B cell (primary cell): ENCODE data around the gene ATAD1. TPM values are rescaled to one million over a fixed set of nuclear protein-coding genes. Genes with fewer than 3 reads are reported as not detected.

ENCODE experiments used
- ATAC-seq: fragments of 200-7000 bp; cut with Tn5 transposase; one replicate; pipeline ENCODE4 v1.10.0; 2021; ENCODE audit warnings: low read depth, mild to moderate bottlenecking, moderate number of reproducible peaks, moderate library complexity
- CTCF ChIA-PET: fragments of 350-600 bp; sonication (Branson Sonifier 250); formaldehyde crosslinking; loops from one replicate; lab custom pipeline; 2021; ENCODE audit warnings: antibody characterized with exemption, inconsistent platforms; lab: Charles Lee
- POLR2A ChIA-PET: fragments of 350-600 bp; sonication (Branson Sonifier 250); formaldehyde crosslinking; loops from one replicate; lab custom pipeline; 2021; ENCODE audit warnings: antibody characterized with exemption; lab: Charles Lee
- DNase-seq: peaks from one replicate; pipeline ENCODE4 v3.0.0; 2013
- H2AFZ ChIP-seq: 2 replicates; pipeline ENCODE4 v1.6.1; 2012; ENCODE audit warnings: mild to moderate bottlenecking, low read depth, low read length; ENCODE audit not compliant: insufficient read depth, poor library complexity, severe bottlenecking
- H3K27ac ChIP-seq, 2 donors: 1 replicate in 1 of 2; 2 replicates in 1 of 2; pipeline ENCODE4 v1.5.1; 2012 to 2013; ENCODE audit warnings: low read length in 2 of 2, mild to moderate bottlenecking in 2 of 2, moderate library complexity in 1 of 2
- H3K27me3 ChIP-seq, 4 experiments: fragments of 200-600 bp in 1 of 4; sonication (generic) in 1 of 4; replicated peaks in 1 of 4; 1 replicate in 2 of 4; 2 replicates in 2 of 4; pipeline versions ENCODE4 v1.6.1 to v1.7.0; 2013 to 2016; ENCODE audit warnings: low read length in 3 of 4, mild to moderate bottlenecking in 2 of 4, mixed read lengths in 1 of 4, moderate library complexity in 1 of 4; ENCODE audit not compliant: insufficient read depth in 4 of 4, control insufficient read depth in 3 of 4; ENCODE audit errors: control extremely low read depth in 1 of 4
- H3K36me3 ChIP-seq, 2 experiments: replicated peaks in 1 of 2; 1 replicate in 1 of 2; 2 replicates in 1 of 2; pipeline versions ENCODE4 v1.6.1 to v1.7.1; 2013; ENCODE audit warnings: low read length in 1 of 2; ENCODE audit not compliant: insufficient read depth in 2 of 2, control insufficient read depth in 1 of 2; ENCODE audit errors: control extremely low read depth in 1 of 2, extremely low read depth in 1 of 2
- H3K4me1 ChIP-seq, 2 donors: fragments of 200-600 bp in 1 of 2; sonication (generic) in 1 of 2; 1 replicate in 1 of 2; 2 replicates in 1 of 2; pipeline versions ENCODE4 v1.5.1 to v1.6.1; 2013 to 2017; ENCODE audit warnings: low read length in 2 of 2; ENCODE audit not compliant: control insufficient read depth in 2 of 2, insufficient read depth in 2 of 2
- H3K4me2 ChIP-seq: replicated peaks from 2 replicates; pipeline ENCODE3; 2012; ENCODE audit warnings: mild to moderate bottlenecking, low read depth, low read length; ENCODE audit not compliant: poor library complexity, severe bottlenecking
- H3K4me3 ChIP-seq, 5 experiments: fragments of 200-600 bp in 1 of 5; sonication (generic) in 1 of 5; 1 replicate in 3 of 5; 2 replicates in 2 of 5; pipeline versions ENCODE4 v1.5.1 to v1.7.0; 2011 to 2016; ENCODE audit warnings: low read length in 4 of 5, mild to moderate bottlenecking in 4 of 5, low read depth in 2 of 5, control low read depth in 1 of 5, moderate library complexity in 1 of 5; ENCODE audit not compliant: insufficient read depth in 1 of 5; ENCODE audit errors: control extremely low read depth in 1 of 5, extremely low read depth in 1 of 5
- H3K79me2 ChIP-seq: fragments of 200-600 bp; sonication (generic); one replicate; pipeline ENCODE4 v1.6.0; 2016; ENCODE audit warnings: low read length; ENCODE audit not compliant: control insufficient read depth, insufficient read depth
- H3K9ac ChIP-seq: fragments of 200-600 bp; sonication (generic); 2 replicates; pipeline ENCODE4 v1.6.1; 2017; ENCODE audit warnings: mild to moderate bottlenecking, low read length, moderate library complexity
- H3K9me3 ChIP-seq, 3 donors: one replicate each; pipeline versions ENCODE4 v1.6.1 to v1.7.1; 2013; ENCODE audit warnings: low read length in 2 of 3; ENCODE audit not compliant: control insufficient read depth in 2 of 3, insufficient read depth in 1 of 3; ENCODE audit errors: control extremely low read depth in 1 of 3
- H4K20me1 ChIP-seq: 2 replicates; pipeline ENCODE4 v1.6.0; 2012; ENCODE audit warnings: mild to moderate bottlenecking, low read length; ENCODE audit not compliant: insufficient read depth, control insufficient read depth, poor library complexity, severe bottlenecking
- H3K27ac Mint-ChIP-seq: one replicate; pipeline ENCODE4 v1.8.0; 2021; ENCODE audit warnings: mixed read lengths
- H3K27me3 Mint-ChIP-seq: one replicate; pipeline ENCODE4 v1.8.0; 2021; ENCODE audit warnings: mixed read lengths
- H3K4me1 Mint-ChIP-seq: one replicate; pipeline ENCODE4 v1.8.0; 2021; ENCODE audit warnings: mixed read lengths
- H3K4me3 Mint-ChIP-seq: one replicate; pipeline ENCODE4 v1.8.0; 2021; ENCODE audit warnings: mixed read lengths
- H3K9me3 Mint-ChIP-seq: one replicate; pipeline ENCODE4 v1.8.0; 2022; ENCODE audit warnings: mixed read lengths; ENCODE audit not compliant: insufficient read depth
- EZH2 ChIP-seq: IDR thresholded peaks from 2 replicates; pipeline ENCODE4 v1.6.1; 2012; ENCODE audit warnings: borderline replicate concordance, low read depth, mild to moderate bottlenecking, moderate library complexity, low read length; ENCODE audit not compliant: insufficient read depth, poor library complexity, severe bottlenecking
- WGBS: methylation state at CpG from one replicate; pipeline ENCODE4 v1.1.5; 2013; ENCODE audit warnings: missing lambda C conversion rate; ENCODE audit not compliant: insufficient coverage; 5-methylcytosine and 5-hydroxymethylcytosine counted together
- intact Hi-C: fragments of 100-400 bp; cut with micrococcal nuclease; formaldehyde crosslinking; loops from one replicate; pipeline ENCODE4 v1.10.0; 2022
- polyA plus RNA-seq: library from polyadenylated mRNA; depleted of rRNA; stranded (reverse); fragments of >200 nt; gene quantifications from 2 replicates; pipeline ENCODE4 v1.2.3, GENCODE V29; 2012
- total RNA-seq, 2 donors: library from RNA; stranded (reverse); fragments of 120-200 nt in 1 of 2; gene quantifications; 1 replicate in 1 of 2; 2 replicates in 1 of 2; pipeline versions ENCODE4 v1.2.3 to v1.2.4, GENCODE V29; 2013 to 2022
- TF ChIP-seq, protein P1 (sequence below): fragments of 200-600 bp; IDR thresholded peaks from one replicate; pipeline ENCODE4 v1.8.0; 2022; ENCODE audit warnings: antibody characterized with exemption, mild to moderate bottlenecking

The ATAD1 gene
- total and polyA plus RNA-seq, 2 donors (not counting 1 experiment from before 2014, with no cell fraction given): 6.1 to 44.9 TPM

DNA sequence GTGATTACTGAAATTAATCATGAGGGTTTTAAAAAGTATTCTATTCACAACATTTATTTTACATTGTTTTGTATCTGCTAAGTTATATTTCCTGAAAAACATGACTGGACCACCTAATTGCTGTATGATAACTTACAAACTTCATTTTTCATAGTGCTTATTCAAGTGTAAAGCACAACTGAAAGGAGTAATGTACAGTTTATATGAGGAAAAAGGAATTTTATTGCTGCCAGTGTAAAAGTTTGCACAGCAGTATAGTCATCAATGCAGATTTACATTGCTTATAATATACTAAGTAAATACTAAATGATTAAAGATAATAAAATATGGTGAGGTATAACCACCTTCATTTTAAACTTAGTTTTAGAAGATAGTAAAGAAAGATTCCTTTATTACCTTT lies 49.4 kb upstream of the ATAD1 start:
- peaks cover 1% of the 10 kb centered on the region for H4K20me1 ChIP-seq
- peak overlapping the region in 3 of 5 experiments; percentile 89 to 99 (median 99) for H3K4me3 ChIP-seq
- intact Hi-C loops: loop anchor here (5.0 kb wide), 1 partner anchor 40 kb away; no protein-coding TSS in a partner anchor
- H3K27ac Mint-ChIP-seq: no peak overlapping the region
- peaks cover 8 to 33% of the 10 kb centered on the region in 2 donors for H3K4me1 ChIP-seq
- peaks cover 85% of the 10 kb centered on the region for H3K79me2 ChIP-seq
- H3K4me1 Mint-ChIP-seq: peaks cover 55% of the 10 kb centered on the region
- no peak overlapping the region for H2AFZ ChIP-seq
- ATAC-seq (no peak), DNase-seq (no peak)
- no peaks in the 10 kb centered on the region for H3K9me3 ChIP-seq
- no peaks in the 10 kb centered on the region for H3K9me3 Mint-ChIP-seq
- no peaks in the 10 kb centered on the region for H3K27me3 ChIP-seq
- no peak for TF ChIP-seq EZH2
- TF ChIP-seq, protein P1, sequence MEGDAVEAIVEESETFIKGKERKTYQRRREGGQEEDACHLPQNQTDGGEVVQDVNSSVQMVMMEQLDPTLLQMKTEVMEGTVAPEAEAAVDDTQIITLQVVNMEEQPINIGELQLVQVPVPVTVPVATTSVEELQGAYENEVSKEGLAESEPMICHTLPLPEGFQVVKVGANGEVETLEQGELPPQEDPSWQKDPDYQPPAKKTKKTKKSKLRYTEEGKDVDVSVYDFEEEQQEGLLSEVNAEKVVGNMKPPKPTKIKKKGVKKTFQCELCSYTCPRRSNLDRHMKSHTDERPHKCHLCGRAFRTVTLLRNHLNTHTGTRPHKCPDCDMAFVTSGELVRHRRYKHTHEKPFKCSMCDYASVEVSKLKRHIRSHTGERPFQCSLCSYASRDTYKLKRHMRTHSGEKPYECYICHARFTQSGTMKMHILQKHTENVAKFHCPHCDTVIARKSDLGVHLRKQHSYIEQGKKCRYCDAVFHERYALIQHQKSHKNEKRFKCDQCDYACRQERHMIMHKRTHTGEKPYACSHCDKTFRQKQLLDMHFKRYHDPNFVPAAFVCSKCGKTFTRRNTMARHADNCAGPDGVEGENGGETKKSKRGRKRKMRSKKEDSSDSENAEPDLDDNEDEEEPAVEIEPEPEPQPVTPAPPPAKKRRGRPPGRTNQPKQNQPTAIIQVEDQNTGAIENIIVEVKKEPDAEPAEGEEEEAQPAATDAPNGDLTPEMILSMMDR: no peak
- no peaks in the 10 kb centered on the region for H3K27me3 Mint-ChIP-seq
- peak overlapping the region in 1 of 2 donors; percentile 84 for H3K27ac ChIP-seq
- H3K4me3 Mint-ChIP-seq: peak overlapping the region; percentile 77
- POLR2A ChIA-PET: no interaction called here
- H3K36me3 ChIP-seq: no peaks in the 10 kb centered on the region
- H3K9ac ChIP-seq: peak overlapping the region; percentile 72
- peak overlapping the region; percentile 85 for H3K4me2 ChIP-seq
- CTCF ChIA-PET: no interaction called here

DNA sequence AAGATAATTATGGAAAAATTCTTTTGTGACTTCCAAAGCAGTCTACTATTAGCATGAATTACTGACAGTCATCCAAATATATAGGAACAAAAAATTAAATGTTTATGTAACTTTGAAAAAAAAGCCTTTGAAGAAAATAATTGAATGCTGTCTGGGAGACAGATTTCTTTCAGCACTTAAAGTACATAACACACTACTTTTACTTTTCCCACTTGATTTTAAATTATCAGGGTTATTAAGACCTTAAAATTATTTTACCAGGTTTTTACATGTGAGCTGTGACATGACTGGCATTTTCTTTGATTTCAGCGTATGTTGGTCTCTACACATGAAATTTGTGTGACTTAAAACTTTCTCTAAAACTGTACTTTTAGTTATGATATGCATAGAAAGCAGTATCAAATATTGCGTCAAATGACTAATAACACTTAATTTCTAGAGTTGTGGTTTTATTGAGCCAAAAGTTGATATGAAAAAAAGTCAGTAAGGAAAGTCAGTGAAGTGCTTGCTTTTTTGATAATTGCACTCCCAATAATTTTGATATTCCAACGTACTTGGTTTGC lies 48.5 kb upstream of the ATAD1 start:
- ATAC-seq (no peak), DNase-seq (no peak)
- Histone ChIP-seq H3K27me3 (no peaks in the 10 kb centered on the region), H3K4me3 (peak overlapping the region; percentile 87 to 99 (median 99)), H3K27ac (peak overlapping the region in 1 of 2 donors; percentile 84), H3K79me2 (peaks cover 75% of the 10 kb centered on the region), H4K20me1 (no peaks in the 10 kb centered on the region), H3K36me3 (no peaks in the 10 kb centered on the region), H3K4me1 (peaks cover 11 to 35% of the 10 kb centered on the region in 2 donors), H3K9ac (peak overlapping the region; percentile 72), H2AFZ (no peak overlapping the region), H3K4me2 (peak overlapping the region; percentile 85), H3K9me3 (no peaks in the 10 kb centered on the region)
- Mint-ChIP-seq H3K9me3 (no peaks in the 10 kb centered on the region), H3K4me3 (peak overlapping the region; percentile 98), H3K4me1 (peaks cover 54% of the 10 kb centered on the region), H3K27me3 (no peaks in the 10 kb centered on the region), H3K27ac (peak overlapping the region; percentile 42)
- TF ChIP-seq, protein P1: no peak
- TF ChIP-seq EZH2: no peak
- POLR2A ChIA-PET: no interaction called here
- no CpG with 5 or more reads among the region's 3 CpGs for WGBS
- intact Hi-C loops: loop anchor here (5.0 kb wide), 1 partner anchor 41 kb away; no protein-coding TSS in a partner anchor
- CTCF ChIA-PET: interaction anchor here (1.4 to 11.5 kb wide), 3 partner anchors 246 to 686 kb away, joined by 3 to 241 read pairs (median 180); no protein-coding TSS in a partner anchor
